NB4 (cell line): ENCODE data around the gene SUFU.

Experiments
- MAX ChIP-seq: IDR thresholded peaks from 2 replicates; pipeline ENCODE4 v1.6.1; 2011; ENCODE audit warnings: low read depth, low read length
- MYC ChIP-seq: IDR thresholded peaks from 2 replicates; pipeline ENCODE4 v1.6.1; 2011; ENCODE audit warnings: low read depth, low read length
- POLR2A ChIP-seq: IDR thresholded peaks from 2 replicates; pipeline ENCODE4 v1.6.1; 2011; ENCODE audit warnings: mild to moderate bottlenecking; ENCODE audit not compliant: insufficient read length; ENCODE audit errors: extremely low read depth
- TF ChIP-seq, protein P1 (sequence below): IDR thresholded peaks from one replicate; pipeline ENCODE4 v1.5.1; 2012; ENCODE audit warnings: low read depth, low read length

DNA sequence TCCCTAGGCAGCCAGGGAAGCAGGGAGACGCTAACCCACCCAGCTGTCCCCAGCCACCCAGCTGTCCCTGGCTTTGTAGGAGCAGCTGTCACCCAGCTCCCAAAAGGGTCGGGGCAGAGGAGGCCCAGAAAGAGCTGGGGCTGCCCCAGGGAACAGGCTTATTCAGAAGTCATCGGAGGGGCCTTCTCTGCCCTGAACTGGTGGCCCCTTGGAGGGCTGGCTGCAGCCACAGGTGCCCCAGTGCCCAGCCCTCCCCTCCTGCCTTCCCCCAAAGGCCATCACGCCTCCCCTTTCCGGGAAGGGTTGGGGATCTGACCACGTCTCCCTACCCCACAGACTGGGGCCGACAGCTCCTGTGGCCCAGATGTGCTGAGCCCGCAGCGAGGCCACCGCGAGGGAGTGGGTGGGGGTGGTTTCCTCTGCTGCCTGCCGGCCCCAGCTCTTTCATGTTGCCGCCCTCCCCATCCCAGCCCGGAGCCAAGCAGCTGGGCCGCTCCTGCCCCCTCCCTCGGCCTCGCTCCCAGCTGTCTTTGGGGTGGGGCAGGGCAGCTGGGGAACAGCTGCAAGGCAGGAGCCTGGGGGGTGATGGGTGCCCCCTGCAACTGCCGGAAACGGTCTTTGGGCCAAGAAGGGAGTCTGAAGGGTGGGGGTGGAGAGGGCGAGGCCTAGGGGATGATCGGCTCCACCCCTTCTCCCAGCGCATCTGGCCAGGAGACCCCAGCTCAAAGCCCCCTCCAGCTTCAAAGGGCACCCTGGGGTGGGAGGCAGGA is 157.3 kb downstream of the SUFU start:
- TF ChIP-seq POLR2A = no peak
- TF ChIP-seq, protein P1, sequence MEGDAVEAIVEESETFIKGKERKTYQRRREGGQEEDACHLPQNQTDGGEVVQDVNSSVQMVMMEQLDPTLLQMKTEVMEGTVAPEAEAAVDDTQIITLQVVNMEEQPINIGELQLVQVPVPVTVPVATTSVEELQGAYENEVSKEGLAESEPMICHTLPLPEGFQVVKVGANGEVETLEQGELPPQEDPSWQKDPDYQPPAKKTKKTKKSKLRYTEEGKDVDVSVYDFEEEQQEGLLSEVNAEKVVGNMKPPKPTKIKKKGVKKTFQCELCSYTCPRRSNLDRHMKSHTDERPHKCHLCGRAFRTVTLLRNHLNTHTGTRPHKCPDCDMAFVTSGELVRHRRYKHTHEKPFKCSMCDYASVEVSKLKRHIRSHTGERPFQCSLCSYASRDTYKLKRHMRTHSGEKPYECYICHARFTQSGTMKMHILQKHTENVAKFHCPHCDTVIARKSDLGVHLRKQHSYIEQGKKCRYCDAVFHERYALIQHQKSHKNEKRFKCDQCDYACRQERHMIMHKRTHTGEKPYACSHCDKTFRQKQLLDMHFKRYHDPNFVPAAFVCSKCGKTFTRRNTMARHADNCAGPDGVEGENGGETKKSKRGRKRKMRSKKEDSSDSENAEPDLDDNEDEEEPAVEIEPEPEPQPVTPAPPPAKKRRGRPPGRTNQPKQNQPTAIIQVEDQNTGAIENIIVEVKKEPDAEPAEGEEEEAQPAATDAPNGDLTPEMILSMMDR = no peak
- TF ChIP-seq MAX = no peak
- no peak for TF ChIP-seq MYC
